Measurements from ENCODE around the gene FAM193B.

Gene FAM193B

DNA sequence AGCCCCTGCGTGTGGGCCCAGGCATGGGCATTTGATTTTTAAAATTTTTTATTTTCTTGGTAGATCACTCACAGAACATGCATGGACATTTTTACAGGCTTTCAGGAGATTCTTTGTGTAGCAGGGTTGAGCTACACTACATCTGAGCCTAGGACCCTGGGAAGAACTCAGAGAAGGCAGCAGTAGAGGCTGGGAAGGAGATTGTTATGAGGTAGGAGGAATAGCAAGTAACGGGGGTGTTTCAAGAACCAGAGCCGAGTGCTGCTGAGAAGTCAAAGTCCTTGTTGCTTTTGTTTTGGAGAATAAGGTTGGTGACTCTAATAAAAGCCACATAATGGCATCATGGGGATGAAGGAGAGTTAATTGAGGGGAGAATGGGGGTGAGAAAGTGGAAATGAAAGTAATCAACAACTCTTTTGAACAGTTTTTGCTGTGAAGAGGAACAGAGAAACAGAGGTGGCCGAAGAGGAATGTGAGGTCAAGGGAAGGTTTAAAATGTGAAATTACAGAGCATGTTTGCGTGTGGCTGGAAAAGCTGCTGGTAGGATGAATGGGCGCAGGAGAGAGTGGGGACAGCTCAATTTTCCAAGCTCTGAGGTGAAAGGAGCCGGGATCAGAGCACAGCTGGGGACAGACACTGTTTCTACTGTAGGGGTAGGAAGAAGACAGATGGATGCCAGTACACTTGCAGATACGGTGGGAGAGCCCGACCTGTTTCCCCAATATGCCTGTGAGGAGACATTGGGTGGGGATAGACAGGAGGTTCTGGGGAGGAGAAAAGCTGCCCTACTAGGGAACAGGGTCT lies 52.3 kb downstream of the FAM193B start:
- H3K36me3 ChIP-seq (ENCODE audit: control insufficient read depth, insufficient read depth, low read length): peaks cover 6% of the 10 kb centered on the region; the same call in 1 of the 2 replicates
- WGBS (ENCODE audit: insufficient coverage, insufficient read length): no CpG with 5 or more reads among the region's 9 CpGs
- no peak overlapping the region for H3K4me3 ChIP-seq (ENCODE audit: low read length)

DNA sequence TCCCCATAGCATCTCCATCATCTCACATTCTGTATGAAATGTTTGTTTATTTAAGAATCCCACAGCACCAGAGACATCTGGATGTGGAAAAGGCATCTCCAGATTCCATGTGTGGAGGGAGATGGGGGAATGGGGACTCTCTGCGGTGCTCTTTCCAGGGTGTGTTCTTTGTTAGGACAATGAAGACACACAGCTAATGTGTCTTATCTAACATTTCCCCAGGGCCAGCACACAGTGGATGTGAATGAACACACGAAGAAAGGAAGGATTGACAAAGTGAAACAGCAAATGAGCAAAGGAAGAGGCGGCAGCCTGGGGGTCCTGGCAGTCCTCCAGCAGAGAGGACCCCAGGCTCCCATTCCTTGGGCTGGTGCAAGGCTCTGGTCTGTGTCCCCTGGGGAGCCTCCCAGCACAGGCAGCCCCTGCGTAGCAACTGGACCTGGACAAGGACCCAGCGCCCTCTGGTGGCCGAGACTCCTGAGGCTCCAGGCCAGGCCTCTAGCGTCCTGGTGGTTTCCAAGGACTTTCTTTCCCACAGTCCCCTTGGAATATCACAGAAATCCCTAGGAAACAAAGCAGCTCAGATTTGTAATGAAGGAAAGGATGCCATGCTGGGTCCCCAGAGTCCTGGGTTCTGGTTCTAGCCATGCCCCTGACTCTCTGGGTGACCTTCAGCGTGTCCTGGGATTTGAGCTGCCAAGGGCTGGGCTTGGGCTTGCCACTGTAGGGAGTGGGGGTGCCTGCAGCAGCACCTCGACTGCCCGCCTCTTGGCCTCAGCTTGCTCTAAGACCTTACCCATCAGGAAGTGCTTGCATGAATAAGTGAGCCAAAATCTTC lies 53.5 kb downstream of the FAM193B start:
- no peaks in the 10 kb centered on the region for H3K9me3 ChIP-seq (ENCODE audit: control insufficient read depth, insufficient read depth, low read length)
- no CpG with 5 or more reads among the region's 10 CpGs for WGBS (ENCODE audit: insufficient coverage, insufficient read length)

More for the DNA sequence above, 52.3 kb downstream of the FAM193B start:
- Histone ChIP-seq H3K27ac (ENCODE audit: low read length) (no peak overlapping the region), H3K4me1 (ENCODE audit: control insufficient read depth, insufficient read depth, low read length) (peaks cover 4% of the 10 kb centered on the region; the same call in 1 of the 2 replicates), H3K9me3 (ENCODE audit: control insufficient read depth, insufficient read depth, low read length) (no peaks in the 10 kb centered on the region), H3K27me3 (ENCODE audit: control insufficient read depth, insufficient read depth, low read length) (no peaks in the 10 kb centered on the region; the same call in 1 of the 2 replicates)
- no peak for DNase-seq (ENCODE audit: low read depth, low spot score)

DNA sequence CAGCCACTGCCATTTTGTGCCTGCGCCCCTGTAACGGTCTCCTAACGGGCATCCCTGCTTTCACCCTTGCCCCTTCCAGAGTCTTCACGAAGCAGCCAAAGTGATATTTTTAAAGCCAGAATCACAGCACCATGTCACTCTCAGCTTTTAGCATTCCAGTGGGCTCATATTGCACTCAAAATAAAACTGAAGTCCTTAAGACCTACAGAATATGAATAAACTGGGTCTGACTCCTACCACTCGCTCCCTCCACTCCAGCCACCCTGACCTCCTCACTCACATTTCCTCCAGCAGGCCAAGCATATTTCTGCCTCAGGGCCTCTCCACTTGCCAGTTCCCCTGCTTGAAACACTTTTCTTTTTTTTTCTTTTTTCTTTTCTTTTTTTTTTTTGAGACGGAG lies 54.5 kb downstream of the FAM193B start:
- no peak for DNase-seq (ENCODE audit: low read depth, low spot score)
- H3K4me1 ChIP-seq (ENCODE audit: control insufficient read depth, insufficient read depth, low read length): peaks cover 10% of the 10 kb centered on the region
- H3K9me3 ChIP-seq (ENCODE audit: control insufficient read depth, insufficient read depth, low read length): no peaks in the 10 kb centered on the region
- H3K27me3 ChIP-seq (ENCODE audit: control insufficient read depth, insufficient read depth, low read length): no peaks in the 10 kb centered on the region; the same call in 1 of the 2 replicates
- H3K4me3 ChIP-seq (ENCODE audit: low read length): no peak overlapping the region
- H3K27ac ChIP-seq (ENCODE audit: low read length): no peak overlapping the region
- H3K36me3 ChIP-seq (ENCODE audit: control insufficient read depth, insufficient read depth, low read length): peaks cover 6% of the 10 kb centered on the region; the same call in 1 of the 2 replicates
- WGBS (ENCODE audit: insufficient coverage, insufficient read length): no CpG with 5 or more reads among the region's 6 CpGs

More for the DNA sequence above, 53.5 kb downstream of the FAM193B start:
- Histone ChIP-seq H3K4me3 (ENCODE audit: low read length) (no peak overlapping the region), H3K36me3 (ENCODE audit: control insufficient read depth, insufficient read depth, low read length) (peaks cover 6% of the 10 kb centered on the region; the same call in 1 of the 2 replicates), H3K27me3 (ENCODE audit: control insufficient read depth, insufficient read depth, low read length) (no peaks in the 10 kb centered on the region; the same call in 1 of the 2 replicates), H3K4me1 (ENCODE audit: control insufficient read depth, insufficient read depth, low read length) (peaks cover 4% of the 10 kb centered on the region; the same call in 1 of the 2 replicates), H3K27ac (ENCODE audit: low read length) (no peak overlapping the region)
- DNase-seq (ENCODE audit: low read depth, low spot score): no peak

DNA sequence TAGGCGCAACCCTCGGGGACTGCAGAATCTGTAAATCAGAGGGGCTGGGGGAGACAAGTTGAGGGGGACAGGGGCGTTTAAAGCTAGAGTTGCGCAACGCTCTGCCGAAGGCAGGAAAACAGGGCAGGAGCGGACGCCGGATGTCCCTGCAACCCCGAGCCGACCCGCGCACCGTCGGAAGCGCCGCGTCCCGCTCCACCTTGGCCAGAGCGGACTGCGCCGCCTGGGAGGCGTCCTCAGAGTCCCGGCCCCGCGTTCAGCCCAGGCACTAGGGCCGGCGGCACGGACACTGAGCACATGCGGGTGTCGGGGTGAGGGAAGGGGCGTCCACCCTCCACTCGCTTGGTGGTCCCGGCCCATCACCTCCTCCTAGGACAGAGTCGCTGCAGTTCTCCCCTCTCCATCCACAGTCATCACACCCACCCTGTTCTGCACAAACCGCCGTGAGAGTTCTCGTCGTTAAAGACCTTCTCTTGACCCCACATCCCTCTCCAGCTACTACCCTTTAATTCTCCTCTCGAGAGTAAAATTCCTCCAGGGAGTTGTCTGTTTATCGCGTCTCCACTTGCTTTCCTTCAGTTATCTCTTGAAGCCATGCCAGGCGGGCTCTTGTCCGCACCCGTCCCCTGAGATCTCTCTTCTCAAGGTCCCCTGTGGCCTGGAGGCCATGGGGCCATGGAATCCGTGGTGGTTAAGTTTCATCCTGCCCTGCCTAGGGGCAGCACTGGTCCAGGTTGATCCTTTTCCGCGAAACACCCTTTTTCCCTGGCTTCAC lies 56.2 kb downstream of the FAM193B start:
- H3K4me1 ChIP-seq (ENCODE audit: control insufficient read depth, insufficient read depth, low read length): peaks cover 13% of the 10 kb centered on the region
- H3K4me3 ChIP-seq (ENCODE audit: low read length): peak overlapping the region; percentile 39; the same call in 1 of the 2 replicates
- H3K27ac ChIP-seq (ENCODE audit: low read length): no peak overlapping the region
- no CpG with 5 or more reads among the region's 48 CpGs for WGBS (ENCODE audit: insufficient coverage, insufficient read length)
- no peaks in the 10 kb centered on the region; the same call in 1 of the 2 replicates for H3K27me3 ChIP-seq (ENCODE audit: control insufficient read depth, insufficient read depth, low read length)
- no peak for DNase-seq (ENCODE audit: low read depth, low spot score)
- no peaks in the 10 kb centered on the region for H3K9me3 ChIP-seq (ENCODE audit: control insufficient read depth, insufficient read depth, low read length)
- H3K36me3 ChIP-seq (ENCODE audit: control insufficient read depth, insufficient read depth, low read length): no peaks in the 10 kb centered on the region

DNA sequence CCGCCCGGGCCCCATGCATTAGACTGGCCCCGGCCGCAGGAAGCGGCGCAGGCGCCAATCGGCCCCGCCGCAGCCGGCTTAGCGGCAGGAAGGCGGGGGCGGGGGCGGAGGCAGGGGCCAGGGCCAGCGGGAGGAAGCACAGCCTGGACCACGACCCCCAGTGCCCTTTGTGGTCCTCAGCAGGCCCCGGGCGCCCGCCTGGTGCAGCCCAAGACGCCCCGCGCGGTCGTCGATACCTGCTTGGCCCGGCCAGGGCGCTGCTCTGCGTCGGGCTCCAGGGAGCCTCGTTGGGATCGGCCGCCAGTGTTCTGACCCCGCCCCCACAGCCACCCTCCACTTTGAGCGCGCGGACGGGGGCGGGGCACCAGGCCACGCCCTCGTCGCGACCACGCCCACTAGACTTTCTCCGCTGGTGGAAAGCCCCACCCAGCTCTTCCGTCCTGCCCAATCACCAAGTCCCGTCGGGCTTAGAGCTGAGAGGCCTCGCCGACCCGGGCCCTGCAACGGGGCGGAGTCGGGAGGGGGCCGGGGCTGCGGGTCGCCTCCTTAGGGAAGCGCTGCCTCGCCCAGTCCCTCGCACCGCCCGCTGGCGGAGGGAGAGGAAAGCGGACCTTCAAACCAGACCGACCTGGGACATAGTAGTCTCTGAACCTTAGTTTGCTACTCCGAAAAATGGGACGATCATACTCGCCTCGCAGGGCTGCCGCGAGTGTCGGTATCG lies 56.9 kb downstream of the FAM193B start, which contains the start of gene PDLIM7:
TSS of gene PDLIM7 (minus strand) at position 313 of the 721 bp plus-strand sequence. CDS start 1,092 bp downstream, outside the sequence.
- H3K4me3 ChIP-seq (ENCODE audit: low read length): peak within 1 kb of the TSS; percentile 53; the same call in 1 of the 2 replicates
- no peaks in the 10 kb centered on the region for H3K36me3 ChIP-seq (ENCODE audit: control insufficient read depth, insufficient read depth, low read length)
- no peaks in the 10 kb centered on the region for H3K9me3 ChIP-seq (ENCODE audit: control insufficient read depth, insufficient read depth, low read length)
- WGBS (ENCODE audit: insufficient coverage, insufficient read length): no CpG with 5 or more reads among the region's 73 CpGs
- no peaks in the 10 kb centered on the region; the same call in 1 of the 2 replicates for H3K27me3 ChIP-seq (ENCODE audit: control insufficient read depth, insufficient read depth, low read length)
- H3K27ac ChIP-seq (ENCODE audit: low read length): no peak within 1 kb of the TSS
- H3K4me1 ChIP-seq (ENCODE audit: control insufficient read depth, insufficient read depth, low read length): peaks cover 13% of the 10 kb centered on the region
- DNase-seq (ENCODE audit: low read depth, low spot score): no peak

DNA sequence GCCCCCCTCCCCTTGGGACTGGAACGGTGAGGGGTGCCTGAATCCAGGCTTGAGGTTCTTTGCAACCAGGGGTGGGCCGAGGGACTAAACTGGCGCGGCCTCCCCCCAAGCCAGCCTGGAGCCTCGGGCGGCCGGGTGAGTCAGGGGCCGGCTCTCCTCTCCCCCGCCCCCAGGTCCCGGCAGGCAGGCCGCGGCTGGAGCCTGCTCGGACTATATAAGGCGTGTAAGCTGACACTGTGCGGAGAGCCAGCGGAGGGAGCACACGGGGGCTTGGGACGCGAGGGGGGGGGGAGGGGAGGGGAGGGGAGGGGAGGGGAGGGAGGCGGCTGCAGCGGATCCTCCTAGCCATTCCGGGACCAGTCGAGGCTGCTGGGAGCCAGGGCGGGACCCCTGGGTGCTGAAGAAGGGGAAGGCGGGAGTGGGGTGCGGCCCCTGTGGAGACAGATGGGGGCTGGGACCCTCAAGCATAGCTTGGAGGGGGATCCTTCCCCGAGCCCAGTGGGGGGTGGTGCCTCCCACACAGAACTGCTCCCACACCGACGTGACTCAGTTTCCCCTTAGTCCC lies 57.6 kb downstream of the FAM193B start:
- peak overlapping the region; percentile 53; the same call in 1 of the 2 replicates for H3K4me3 ChIP-seq (ENCODE audit: low read length)
- no peaks in the 10 kb centered on the region; the same call in 1 of the 2 replicates for H3K27me3 ChIP-seq (ENCODE audit: control insufficient read depth, insufficient read depth, low read length)
- WGBS (ENCODE audit: insufficient coverage, insufficient read length): no CpG with 5 or more reads among the region's 29 CpGs
- H3K9me3 ChIP-seq (ENCODE audit: control insufficient read depth, insufficient read depth, low read length): no peaks in the 10 kb centered on the region
- no peak overlapping the region for H3K27ac ChIP-seq (ENCODE audit: low read length)
- peaks cover 15% of the 10 kb centered on the region for H3K4me1 ChIP-seq (ENCODE audit: control insufficient read depth, insufficient read depth, low read length)
- DNase-seq (ENCODE audit: low read depth, low spot score): no peak
- peaks cover 2% of the 10 kb centered on the region; the same call in 1 of the 2 replicates for H3K36me3 ChIP-seq (ENCODE audit: control insufficient read depth, insufficient read depth, low read length)

DNA sequence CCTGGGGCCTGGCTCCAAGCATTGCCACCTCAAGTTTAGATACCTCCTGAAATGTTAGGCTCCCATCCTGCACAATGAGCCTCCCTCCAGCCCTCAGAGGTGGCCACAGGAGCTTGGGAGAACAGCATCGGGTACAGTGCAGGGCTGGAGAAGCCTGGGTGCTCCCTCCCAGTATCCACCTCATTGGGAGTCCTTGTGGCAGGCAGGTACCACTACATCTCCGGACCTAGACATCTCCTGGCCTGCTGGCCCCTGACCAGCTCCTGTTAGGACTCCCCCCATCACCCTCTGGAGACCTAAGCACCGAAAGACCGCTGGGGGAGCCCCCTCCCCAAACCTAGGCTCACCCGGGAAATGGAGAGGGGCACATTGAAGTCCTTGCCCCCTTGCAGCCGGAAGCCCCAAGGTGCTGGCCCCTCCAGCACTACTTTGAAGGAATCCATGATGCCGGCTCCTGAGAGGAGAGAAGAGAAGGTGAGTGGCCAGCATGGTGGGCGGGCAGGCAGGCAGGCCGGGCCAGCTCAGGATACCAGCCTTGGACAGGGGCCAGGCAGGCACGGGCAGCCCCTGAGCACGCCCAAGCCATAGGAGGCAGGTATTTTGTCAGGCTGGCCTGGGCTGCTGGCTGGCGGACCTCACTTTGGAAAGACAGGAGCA lies 58.2 kb downstream of the FAM193B start:
- peak overlapping the region; percentile 53; the same call in 1 of the 2 replicates for H3K4me3 ChIP-seq (ENCODE audit: low read length)
- peaks cover 13% of the 10 kb centered on the region for H3K4me1 ChIP-seq (ENCODE audit: control insufficient read depth, insufficient read depth, low read length)
- peaks cover 4% of the 10 kb centered on the region; the same call in 1 of the 2 replicates for H3K36me3 ChIP-seq (ENCODE audit: control insufficient read depth, insufficient read depth, low read length)
- H3K27me3 ChIP-seq (ENCODE audit: control insufficient read depth, insufficient read depth, low read length): no peaks in the 10 kb centered on the region; the same call in 1 of the 2 replicates
- no CpG with 5 or more reads among the region's 12 CpGs for WGBS (ENCODE audit: insufficient coverage, insufficient read length)
- no peak for DNase-seq (ENCODE audit: low read depth, low spot score)
- no peak overlapping the region for H3K27ac ChIP-seq (ENCODE audit: low read length)
- H3K9me3 ChIP-seq (ENCODE audit: control insufficient read depth, insufficient read depth, low read length): no peaks in the 10 kb centered on the region

DNA sequence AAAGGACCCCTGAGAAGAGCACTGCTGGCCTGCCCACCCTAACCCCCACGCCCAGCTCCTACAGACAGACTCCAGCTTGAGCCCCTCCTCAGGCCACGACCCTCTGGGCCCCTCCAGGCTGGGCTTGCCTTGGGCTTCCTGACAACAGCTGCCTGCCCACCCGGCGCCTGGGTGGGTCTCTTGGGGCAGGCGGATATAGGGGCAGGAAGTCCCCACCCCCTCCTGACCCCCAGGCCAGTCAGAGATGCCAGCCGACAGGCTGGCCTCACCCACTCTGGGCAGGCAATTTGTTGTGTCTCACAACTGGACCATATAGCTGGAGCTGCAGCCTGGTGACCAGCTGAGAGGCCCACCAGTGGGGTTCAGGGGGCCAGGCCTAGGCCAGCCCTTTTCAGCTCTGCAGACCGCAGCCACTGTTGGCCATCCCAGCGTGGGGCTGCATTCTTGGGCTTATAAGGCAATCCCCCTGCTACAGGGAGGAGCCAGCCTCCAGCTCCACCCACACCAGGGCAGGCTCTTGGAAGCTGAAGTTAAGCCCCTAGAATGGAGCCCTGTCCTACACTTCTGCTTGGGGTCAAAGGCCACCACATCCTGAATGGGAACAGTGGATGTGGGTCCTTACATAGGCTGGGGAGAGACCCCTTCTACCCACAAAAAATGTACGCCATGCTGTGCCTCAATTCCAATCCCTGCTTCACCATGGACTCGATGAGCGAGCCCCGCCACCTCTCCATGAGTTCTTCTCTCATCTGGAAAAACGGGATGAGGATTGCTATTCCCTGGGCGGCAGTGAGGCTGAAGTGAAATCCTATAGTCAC lies 58.9 kb downstream of the FAM193B start:
- no peaks in the 10 kb centered on the region for H3K9me3 ChIP-seq (ENCODE audit: control insufficient read depth, insufficient read depth, low read length)
- peaks cover 12% of the 10 kb centered on the region for H3K4me1 ChIP-seq (ENCODE audit: control insufficient read depth, insufficient read depth, low read length)
- no peak for DNase-seq (ENCODE audit: low read depth, low spot score)
- H3K27me3 ChIP-seq (ENCODE audit: control insufficient read depth, insufficient read depth, low read length): no peaks in the 10 kb centered on the region; the same call in 1 of the 2 replicates
- H3K36me3 ChIP-seq (ENCODE audit: control insufficient read depth, insufficient read depth, low read length): peaks cover 11% of the 10 kb centered on the region
- WGBS (ENCODE audit: insufficient coverage, insufficient read length): no CpG with 5 or more reads among the region's 14 CpGs
- H3K27ac ChIP-seq (ENCODE audit: low read length): no peak overlapping the region
- no peak overlapping the region for H3K4me3 ChIP-seq (ENCODE audit: low read length)

Data from iPS DF 6.9 (cell line).